Caco-2 (cell line): ENCODE data around the gene TMEM63C. TPM values are rescaled to one million over a fixed set of nuclear protein-coding genes. Genes with fewer than 3 reads are reported as not detected.

Source experiments
- BruUV-seq: library from RNA; stranded (reverse); fragments of 400-500 nt; replicated peaks from 2 replicates; lab custom pipeline; 2021; lab: Mats Ljungman, UMichigan
- CTCF ChIA-PET: fragments of 300-600 bp; sonication (Branson Sonifier 250); formaldehyde crosslinking; loops from one replicate; lab custom pipeline; 2022; ENCODE audit warnings: antibody characterized with exemption; lab: Charles Lee
- POLR2A ChIA-PET: fragments of 300-600 bp; sonication (Branson Sonifier 250); formaldehyde crosslinking; loops from one replicate; lab custom pipeline; 2022; ENCODE audit warnings: antibody characterized with exemption; lab: Charles Lee
- DNase-seq, 2 experiments: peaks; one replicate each; pipeline versions ENCODE4 v3.0.0 to v3.0.0-alpha.2; 2020 to 2022
- H3K27me3 ChIP-seq: replicated peaks from 2 replicates; pipeline ENCODE4 v1.6.0; 2011; ENCODE audit warnings: low read length; ENCODE audit not compliant: control insufficient read depth, insufficient read depth
- H3K36me3 ChIP-seq: 2 replicates; pipeline ENCODE4 v1.5.1; 2011; ENCODE audit warnings: low read length; ENCODE audit not compliant: control insufficient read depth, insufficient read depth
- H3K4me1 ChIP-seq: fragments of 250-450 bp; sonication (Bioruptor Pico); 2 replicates; pipeline ENCODE4 v1.5.1; 2020; ENCODE audit warnings: mild to moderate bottlenecking
- H3K4me3 ChIP-seq: 2 replicates; pipeline ENCODE4 v1.5.1; 2011; ENCODE audit warnings: low read depth, mild to moderate bottlenecking, control low read depth, low read length
- H3K9me3 ChIP-seq: fragments of 250-450 bp; sonication (Bioruptor Pico); 2 replicates; pipeline ENCODE4 v1.5.1; 2020; ENCODE audit warnings: mild to moderate bottlenecking, moderate library complexity
- H3K27ac Mint-ChIP-seq: one replicate; pipeline ENCODE4 v1.8.0; 2022; ENCODE audit warnings: mixed read lengths; ENCODE audit not compliant: unreplicated experiment
- H3K27me3 Mint-ChIP-seq: one replicate; pipeline ENCODE4 v1.8.0; 2022; ENCODE audit warnings: mixed read lengths; ENCODE audit not compliant: insufficient read depth, unreplicated experiment
- H3K36me3 Mint-ChIP-seq: one replicate; pipeline ENCODE4 v1.8.0; 2022; ENCODE audit warnings: mild to moderate bottlenecking, mixed read lengths; ENCODE audit not compliant: insufficient read depth, unreplicated experiment
- H3K4me1 Mint-ChIP-seq: one replicate; pipeline ENCODE4 v1.8.0; 2022; ENCODE audit warnings: low read depth, mixed read lengths; ENCODE audit not compliant: unreplicated experiment
- H3K4me3 Mint-ChIP-seq: one replicate; pipeline ENCODE4 v1.8.0; 2022; ENCODE audit warnings: mild to moderate bottlenecking, moderate library complexity, mixed read lengths; ENCODE audit not compliant: unreplicated experiment
- H3K9me3 Mint-ChIP-seq: one replicate; pipeline ENCODE4 v1.8.0; 2022; ENCODE audit warnings: mixed read lengths; ENCODE audit not compliant: unreplicated experiment
- CTCF ChIP-seq, 2 experiments: fragments of 200-600 bp in 1 of 2; IDR thresholded peaks; 1 replicate in 1 of 2; 2 replicates in 1 of 2; pipeline versions ENCODE4 v1.5.1 to v1.8.0; 2011 to 2022; ENCODE audit warnings: antibody characterized with exemption in 1 of 2, control low read depth in 1 of 2, inconsistent platforms in 1 of 2, low read depth in 1 of 2, low read length in 1 of 2, mild to moderate bottlenecking in 1 of 2, moderate library complexity in 1 of 2; ENCODE audit not compliant: insufficient read depth in 1 of 2, severe bottlenecking in 1 of 2, unreplicated experiment in 1 of 2
- intact Hi-C: fragments of 100-400 bp; cut with micrococcal nuclease; formaldehyde crosslinking; loops from one replicate; pipeline ENCODE4 v1.10.0; 2022; ENCODE audit not compliant: unreplicated experiment
- total RNA-seq: library from RNA; stranded (reverse); gene quantifications from 2 replicates; pipeline ENCODE4 v1.2.3, GENCODE V29; 2022

Gene TMEM63C
- total RNA-seq, 1 experiment from 2014 or later: 1.3 TPM

- H3K27ac Mint-ChIP-seq: no peak overlapping the region
- Histone ChIP-seq H3K36me3 (no peaks in the 10 kb centered on the region), H3K27me3 (no peaks in the 10 kb centered on the region), H3K4me3 (no peak overlapping the region), H3K9me3 (no peaks in the 10 kb centered on the region), H3K4me1 (no peaks in the 10 kb centered on the region)
- no TSS peak for BruUV-seq
- no peak for DNase-seq
- H3K9me3 Mint-ChIP-seq: no peaks in the 10 kb centered on the region
- no peak overlapping the region for H3K4me3 Mint-ChIP-seq
- peaks cover 6% of the 10 kb centered on the region for H3K4me1 Mint-ChIP-seq
- H3K27me3 Mint-ChIP-seq: peaks cover 14% of the 10 kb centered on the region
- ChIA-PET CTCF (no interaction called here), POLR2A (no interaction called here)
- no peaks in the 10 kb centered on the region for H3K36me3 Mint-ChIP-seq
- intact Hi-C loops: no loop called here
- no peak for TF ChIP-seq CTCF (IDR thresholded peaks at IDR 0.05; ENCODE audit: insufficient read depth in 1 of 2, low read depth in 1 of 2, low read length in 1 of 2, severe bottlenecking in 1 of 2, unreplicated experiment in 1 of 2)
These were observed 77.0 kb downstream of the TMEM63C start for GRCh38 chr14:77258566-77258965.

GRCh38 chr14:77259025-77259715 lies 77.6 kb downstream of the TMEM63C start:
- Histone ChIP-seq H3K4me1 (no peaks in the 10 kb centered on the region), H3K27me3 (no peaks in the 10 kb centered on the region), H3K36me3 (no peaks in the 10 kb centered on the region), H3K9me3 (no peaks in the 10 kb centered on the region), H3K4me3 (no peak overlapping the region)
- Mint-ChIP-seq H3K9me3 (no peaks in the 10 kb centered on the region), H3K36me3 (no peaks in the 10 kb centered on the region), H3K4me3 (no peak overlapping the region), H3K4me1 (peaks cover 6% of the 10 kb centered on the region), H3K27ac (no peak overlapping the region), H3K27me3 (peaks cover 17% of the 10 kb centered on the region)
- CTCF ChIA-PET: no interaction called here
- no peak for TF ChIP-seq CTCF (IDR thresholded peaks at IDR 0.05; ENCODE audit: insufficient read depth in 1 of 2, low read depth in 1 of 2, low read length in 1 of 2, severe bottlenecking in 1 of 2, unreplicated experiment in 1 of 2)
- no TSS peak for BruUV-seq
- intact Hi-C loops: no loop called here
- POLR2A ChIA-PET: no interaction called here
- DNase-seq: no peak

- no peaks in the 10 kb centered on the region for H3K36me3 ChIP-seq
- ChIA-PET POLR2A (no interaction called here), CTCF (no interaction called here)
- no peaks in the 10 kb centered on the region for H3K4me1 ChIP-seq
- TF ChIP-seq CTCF (IDR thresholded peaks at IDR 0.05; ENCODE audit: insufficient read depth in 1 of 2, low read depth in 1 of 2, low read length in 1 of 2, severe bottlenecking in 1 of 2, unreplicated experiment in 1 of 2): no peak
- no peak for DNase-seq
- intact Hi-C loops: no loop called here
- Mint-ChIP-seq H3K27me3 (peaks cover 17% of the 10 kb centered on the region), H3K4me1 (peaks cover 6% of the 10 kb centered on the region), H3K27ac (no peak overlapping the region), H3K9me3 (no peaks in the 10 kb centered on the region), H3K4me3 (no peak overlapping the region), H3K36me3 (no peaks in the 10 kb centered on the region)
- no peaks in the 10 kb centered on the region for H3K27me3 ChIP-seq
- no TSS peak for BruUV-seq
- no peak overlapping the region for H3K4me3 ChIP-seq
- no peaks in the 10 kb centered on the region for H3K9me3 ChIP-seq
These were observed 78.6 kb downstream of the TMEM63C start for GRCh38 chr14:77260199-77260598.
